ENCODE data around the gene TMEM252.

The TMEM252 gene

DNA sequence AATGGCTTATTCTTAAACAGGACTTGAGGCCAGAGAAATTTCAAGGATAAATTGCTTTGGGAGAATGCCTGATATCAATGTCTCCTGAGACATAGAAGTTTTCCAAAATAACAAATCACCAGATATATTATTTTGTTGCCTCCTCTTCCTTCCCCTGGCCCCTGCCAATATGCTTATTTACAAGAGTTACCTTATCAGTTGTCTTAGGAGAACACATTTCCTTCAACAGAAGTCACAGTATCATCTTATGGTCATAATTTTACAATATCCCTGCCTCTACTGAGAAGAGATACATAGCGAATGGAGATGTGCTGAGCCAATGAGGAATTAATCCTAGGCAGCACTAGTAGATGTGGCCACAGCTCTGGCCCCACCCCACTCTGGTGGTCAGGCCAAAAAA lies 43.1 kb downstream of the TMEM252 start:
- DNase-seq = no peak

DNA sequence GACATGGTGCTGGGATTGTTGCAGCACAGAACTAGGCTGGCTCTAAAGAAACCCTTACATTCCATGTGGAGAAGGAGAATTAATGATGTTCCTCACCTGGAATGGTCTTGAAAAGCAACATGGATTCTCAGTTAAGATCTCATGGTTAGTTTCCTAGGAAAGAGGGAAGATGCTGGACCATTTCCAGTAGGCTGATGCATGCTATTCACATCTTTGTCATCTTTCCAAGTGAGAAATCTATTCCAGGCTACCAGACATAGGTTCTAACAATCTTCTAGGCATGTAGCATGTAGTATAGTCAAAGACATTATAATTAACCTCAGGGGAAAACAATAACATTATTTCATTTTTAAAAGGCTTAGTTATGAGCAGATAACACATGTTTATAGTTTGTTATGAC lies 44.3 kb downstream of the TMEM252 start:
- no peak for DNase-seq

DNA sequence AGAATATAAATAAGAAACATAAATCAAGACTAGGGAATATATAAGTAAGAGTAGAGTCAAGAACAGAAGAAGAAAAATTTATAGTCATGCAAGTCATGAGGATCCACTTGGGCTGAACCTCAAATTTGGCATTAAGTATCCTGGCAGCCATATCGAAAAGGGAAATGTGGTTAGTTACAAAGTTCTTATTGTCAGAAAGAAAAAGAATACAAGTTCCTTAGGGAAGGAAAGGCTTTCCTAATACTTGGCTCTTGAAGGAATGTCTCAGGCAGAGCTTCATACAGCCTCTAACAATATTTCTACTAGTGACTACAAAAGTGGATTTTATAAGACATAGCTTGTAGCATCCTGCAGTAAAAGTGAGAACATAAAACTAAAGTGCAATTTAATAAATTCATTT lies 45.4 kb downstream of the TMEM252 start:
- DNase-seq = no peak

DNA sequence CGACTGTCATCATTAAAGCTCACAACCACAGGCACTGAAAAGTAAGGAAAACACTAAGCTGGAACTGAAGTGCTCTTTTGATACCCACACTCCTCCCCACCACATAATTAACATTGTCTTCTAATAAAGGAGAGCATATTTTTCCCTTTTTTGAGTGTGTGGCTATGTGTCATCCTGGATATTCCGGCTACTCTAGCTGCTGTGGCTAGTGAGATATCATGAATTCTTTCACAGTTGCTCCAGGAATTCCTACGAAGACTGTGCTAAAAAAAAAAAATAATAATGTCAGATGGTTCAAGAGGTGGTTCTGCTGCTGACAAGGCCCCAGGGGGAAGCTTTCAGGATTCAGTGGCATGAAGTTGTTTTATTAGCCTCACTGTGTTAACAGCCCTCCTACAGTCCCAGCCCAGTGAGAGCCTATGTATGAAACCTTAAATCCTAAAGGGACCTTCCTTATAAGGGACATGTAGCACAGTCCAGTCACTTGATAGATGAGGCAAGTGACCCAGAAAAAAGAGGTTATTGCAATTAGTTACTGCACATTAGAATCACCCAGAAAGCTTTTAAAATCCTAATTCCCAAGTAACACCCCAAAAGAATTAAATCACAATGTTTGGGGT lies 46.6 kb downstream of the TMEM252 start:
- DNase-seq = no peak

DNA sequence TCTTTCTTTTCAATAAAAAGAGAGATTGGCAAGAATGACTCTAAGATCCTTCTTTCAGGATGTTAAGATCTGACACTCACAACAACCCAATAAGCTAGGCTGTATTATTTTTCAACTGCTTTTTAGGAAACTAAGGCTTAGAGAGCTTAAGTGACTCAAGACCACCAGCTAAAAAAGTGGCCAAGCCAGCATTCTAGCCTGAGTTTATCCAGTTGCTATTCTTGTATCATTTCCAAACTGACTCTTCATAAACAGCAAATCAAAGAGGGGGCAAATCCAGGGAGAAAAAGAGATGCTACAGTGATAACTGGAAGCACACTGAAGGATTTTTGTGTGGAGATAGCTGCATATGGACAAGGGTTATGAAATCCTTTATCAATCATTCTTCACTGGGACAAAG lies 47.1 kb downstream of the TMEM252 start:
- no peak for DNase-seq

DNA sequence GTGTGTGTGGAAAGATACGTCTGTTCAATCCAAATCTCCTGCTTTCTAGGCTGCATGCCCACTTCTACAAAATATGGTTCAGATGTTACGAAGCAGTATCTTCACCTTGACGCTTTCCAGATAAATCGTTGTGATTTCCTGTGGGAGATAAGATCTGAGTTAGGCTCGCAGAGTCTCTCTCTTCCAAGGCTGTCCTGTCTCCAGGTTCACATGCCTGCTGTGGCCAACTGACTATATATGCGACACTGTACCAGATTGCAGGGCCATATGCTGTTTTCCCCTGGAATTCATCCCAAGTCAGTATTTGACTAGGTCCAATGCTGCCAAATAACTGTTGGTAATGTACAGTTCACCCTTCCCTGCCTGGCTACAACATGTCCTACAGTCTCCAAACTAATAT lies 47.9 kb downstream of the TMEM252 start:
- DNase-seq = no peak

DNA sequence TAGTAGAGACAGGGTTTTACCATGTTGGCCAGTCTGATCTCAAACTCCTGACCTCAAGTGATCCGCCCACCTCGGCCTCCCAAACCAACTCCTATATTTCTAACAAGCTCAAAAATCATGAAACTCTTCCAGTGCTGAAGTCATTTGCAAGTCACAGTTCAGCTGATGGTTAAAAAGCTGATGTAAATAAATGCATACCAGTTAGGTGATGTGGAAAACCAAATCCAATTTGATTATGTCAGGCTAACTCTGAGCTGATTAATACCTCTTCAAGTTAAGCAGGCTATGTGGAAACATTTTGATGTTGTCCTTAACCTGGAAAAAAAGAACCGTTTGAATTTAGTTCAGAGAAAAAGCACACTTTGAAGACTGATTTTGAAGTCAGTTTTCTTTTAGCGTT lies 51.0 kb downstream of the TMEM252 start:
- DNase-seq = no peak

DNA sequence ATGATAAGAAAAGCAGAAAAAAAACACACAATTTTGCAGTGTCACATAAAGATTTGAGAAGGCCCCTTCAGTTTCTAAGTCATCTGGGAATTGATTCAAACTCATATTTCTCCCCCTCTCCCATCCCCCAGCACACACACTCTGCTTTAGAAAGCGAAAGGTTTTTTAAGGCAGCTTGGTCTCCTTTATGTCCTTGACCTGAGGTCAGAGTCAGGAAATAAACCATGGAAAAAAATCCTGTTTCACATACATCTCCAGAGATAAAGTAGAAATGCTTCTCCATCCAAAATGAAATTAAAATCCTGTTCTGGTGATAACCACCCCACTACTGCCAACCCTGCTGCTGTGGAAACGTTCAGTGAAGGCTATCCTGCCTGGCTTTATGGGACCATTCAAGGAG lies 52.6 kb downstream of the TMEM252 start:
- no peak for DNase-seq
